Right ventricle myocardium inferior (tissue), 1 donor: ENCODE results near the gene VGF. TPM values are rescaled to one million over a fixed set of nuclear protein-coding genes. Genes with fewer than 3 reads are reported as not detected.
"Not testable (repeated sequence)": the region's sequence is repeated elsewhere in the genome, so short reads cannot be mapped to it uniquely, and the experiment has no call there.

ENCODE experiments used
- ATAC-seq: fragments of 200-7000 bp; cut with Tn5 transposase; one replicate; pipeline ENCODE4 v1.9.1; 2020; ENCODE audit warnings: mild to moderate bottlenecking, moderate library complexity
- DNase-seq: peaks from one replicate; pipeline ENCODE4 v3.0.0; 2021; ENCODE audit errors: missing footprints
- intact Hi-C: fragments of 100-400 bp; cut with DNase I; formaldehyde crosslinking; loops from one replicate; pipeline ENCODE4 v1.11.0; 2022
- long read RNA-seq: library from polyadenylated mRNA; unstranded; transcript quantifications from one replicate; pipeline ENCODE4 v2.0.0, GENCODE V29; 2021
- total RNA-seq: library from RNA; stranded (reverse); fragmentation: NEBNext Ultra II Directional; extraction: Animal tissue kit (Norgen Biotek cat#: 25700); gene quantifications from one replicate; pipeline ENCODE4 v1.2.1, GENCODE V29; 2021
- donor health status: DM: no; HTN: yes; CAD: no; lungs with severe emphysema.

VGF gene
- not detected for total RNA-seq
- long read RNA-seq = 0 reads

DNA sequence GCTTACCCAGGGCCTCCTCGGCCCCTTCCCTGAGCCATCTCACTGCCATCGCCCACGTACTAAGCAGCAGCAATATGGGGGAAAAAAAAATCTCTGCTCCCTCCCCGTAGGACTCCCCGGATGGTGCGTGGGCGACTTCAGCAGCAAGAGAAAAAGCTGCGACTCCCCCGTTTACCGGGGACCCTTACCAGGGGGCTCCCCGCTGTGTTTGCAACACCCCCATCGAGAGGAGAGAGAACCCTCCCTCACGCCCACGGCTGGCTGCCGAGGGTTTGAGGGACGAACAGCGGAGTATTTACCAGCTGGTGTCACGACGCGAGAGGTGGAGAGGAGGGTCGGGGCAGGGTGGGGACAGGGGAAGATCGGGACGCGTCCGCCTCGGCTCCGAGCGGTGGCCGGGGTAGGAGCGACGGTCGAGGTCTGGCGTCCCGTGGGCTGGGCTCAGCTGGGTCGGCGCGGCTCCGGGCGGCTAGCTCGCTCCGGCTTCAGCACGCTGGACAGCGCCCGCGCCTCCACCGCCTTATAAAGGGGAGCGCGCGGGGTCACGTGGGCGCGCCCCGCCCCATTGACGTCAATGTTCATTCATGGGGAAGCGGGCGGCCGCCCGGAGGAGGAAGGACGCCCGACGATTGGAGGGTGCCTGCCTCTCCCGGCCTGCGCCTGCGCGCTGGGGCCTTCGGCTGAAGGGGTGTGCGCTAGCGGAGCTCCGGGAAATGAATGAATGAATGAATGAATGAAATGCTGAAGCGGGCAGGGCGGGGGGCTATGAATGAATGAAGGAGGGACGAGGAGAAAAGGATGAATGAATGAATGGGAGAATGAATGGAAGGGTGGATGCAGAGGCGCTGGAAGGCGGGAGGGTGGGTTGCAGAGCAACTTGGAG lies at the start of gene VGF:
VGF (minus strand) TSS at position 495 of the 883 bp plus-strand sequence. CDS start 726 bp downstream, outside the sequence.
- ATAC-seq = peak; percentile 91
- peak; percentile 96 for DNase-seq
- intact Hi-C loops = no loop called here

DNA sequence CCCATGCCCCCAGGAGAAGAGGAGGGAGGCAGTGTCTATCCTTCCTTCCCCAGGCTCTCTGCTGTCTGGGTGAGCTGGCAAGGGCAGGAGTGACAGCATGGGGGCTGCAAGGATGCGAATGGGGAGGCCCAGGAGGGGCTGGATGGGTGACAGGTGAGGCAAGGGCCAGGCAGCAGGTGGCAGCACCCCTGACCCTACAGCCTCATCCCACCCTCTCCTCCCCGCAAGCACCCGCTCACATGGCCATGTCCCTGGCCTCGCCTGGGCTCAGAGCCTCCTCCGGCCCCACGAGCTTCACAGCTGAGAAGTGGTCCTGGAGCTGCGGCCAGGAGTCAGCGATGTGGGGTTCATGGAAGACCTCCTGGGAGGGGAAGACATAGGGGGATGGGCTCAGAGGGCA lies 46.6 kb upstream of the VGF start:
- no peak for ATAC-seq
- DNase-seq = no peak
- intact Hi-C loops = no loop called here

DNA sequence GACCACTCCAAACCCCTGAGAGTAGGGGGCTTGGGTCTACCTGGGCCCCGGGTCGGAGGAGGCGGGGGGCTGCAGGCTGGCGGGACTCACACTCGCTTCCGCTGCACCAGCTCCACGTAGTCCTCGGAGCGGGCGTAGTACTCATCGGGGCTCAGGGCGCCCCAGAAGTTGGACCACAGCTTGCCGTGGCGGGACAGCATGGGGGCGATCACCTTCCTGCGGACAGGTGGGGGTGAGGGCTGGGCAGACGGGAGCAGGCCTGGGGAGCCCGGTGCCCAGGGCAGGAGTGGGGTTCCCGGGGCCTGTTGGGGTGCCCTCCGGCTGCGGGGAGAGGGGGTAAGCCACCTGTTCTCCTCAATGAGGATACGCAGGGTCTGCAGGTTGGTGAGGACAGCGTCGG lies 46.1 kb upstream of the VGF start:
- ATAC-seq (no peak), DNase-seq (no peak)
- intact Hi-C loops = no loop called here

DNA sequence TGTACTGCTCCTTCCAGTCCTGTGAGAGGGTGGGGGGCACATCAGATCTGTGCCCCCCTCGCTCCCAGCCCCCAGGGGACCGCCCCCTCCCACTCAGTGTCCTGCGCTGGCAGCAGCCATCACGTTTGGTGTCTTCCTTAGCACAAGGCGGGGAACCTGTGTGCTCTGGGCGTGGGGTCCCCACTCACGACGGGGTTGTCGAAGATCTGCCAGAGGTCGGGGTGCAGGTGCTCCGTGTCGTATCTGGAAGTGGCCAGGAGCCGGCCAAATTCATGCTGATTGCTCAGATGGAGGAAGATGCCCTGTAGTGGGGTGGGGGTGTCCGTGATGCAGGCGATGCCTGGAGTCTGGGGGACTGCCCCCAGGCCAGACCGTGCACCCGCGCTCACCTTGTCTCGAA lies 44.8 kb upstream of the VGF start:
- no peak for ATAC-seq
- intact Hi-C loops = no loop called here
- DNase-seq = no peak

DNA sequence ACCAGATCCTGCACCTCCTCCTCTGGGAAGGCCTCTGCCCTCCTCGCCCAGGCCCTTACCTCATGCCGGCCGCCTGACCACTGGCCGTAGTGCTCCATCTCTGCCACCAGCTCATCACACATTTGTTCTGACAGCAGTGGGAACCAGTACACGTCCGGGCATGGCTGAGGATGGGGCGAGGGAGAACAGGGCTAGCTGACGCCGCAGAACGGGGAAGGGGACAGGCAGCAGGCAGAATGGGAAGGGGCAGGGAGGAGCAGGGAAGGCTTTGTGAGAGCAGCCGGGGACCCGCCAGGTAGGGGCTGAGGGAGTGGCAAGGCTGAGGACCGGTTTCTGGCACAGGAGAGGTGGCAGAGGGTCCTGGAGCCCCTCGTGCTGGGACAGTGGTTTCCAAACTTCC lies 43.4 kb upstream of the VGF start:
- intact Hi-C loops = no loop called here
- DNase-seq (no peak), ATAC-seq (no peak)

DNA sequence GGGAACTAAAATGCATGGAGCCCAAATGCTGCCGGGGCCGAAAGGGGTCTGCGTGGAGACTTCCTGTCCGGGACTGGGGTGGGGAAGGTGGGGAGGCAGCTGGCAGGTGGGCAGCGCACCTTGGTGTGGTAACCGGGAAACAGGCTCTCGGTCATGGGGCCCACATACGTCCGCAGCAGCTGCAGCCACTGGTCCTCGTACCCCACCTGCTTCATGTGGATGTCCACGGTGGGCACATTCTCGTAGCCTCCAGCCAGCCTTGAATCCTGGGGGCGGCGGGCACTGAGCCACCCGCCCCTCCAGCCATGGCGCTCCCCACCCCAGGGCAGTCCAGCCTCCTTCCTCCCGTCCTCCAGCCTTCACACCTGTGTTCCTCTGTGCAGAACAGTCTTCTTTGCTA lies 42.1 kb upstream of the VGF start:
- DNase-seq = no peak
- intact Hi-C loops = no loop called here
- ATAC-seq = no peak

DNA sequence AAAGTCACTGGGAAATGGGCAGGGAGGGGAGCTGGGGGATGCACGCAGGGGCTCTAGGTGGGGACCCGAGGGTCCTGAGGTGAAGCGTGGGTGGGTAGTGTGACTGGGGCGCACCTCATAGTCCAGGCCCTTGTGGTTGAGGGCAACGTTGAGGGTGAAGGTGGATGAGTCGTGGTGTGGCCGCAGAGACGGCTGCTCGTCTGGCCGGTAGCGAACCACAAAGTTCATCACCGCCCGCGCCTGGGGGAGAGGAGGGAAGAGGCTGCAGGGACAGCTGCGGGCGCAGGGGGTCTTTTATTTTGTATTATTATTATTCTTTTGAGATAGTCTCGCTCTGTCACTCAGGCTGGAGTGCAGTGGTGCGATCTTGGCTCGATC lies 41.3 kb upstream of the VGF start:
- ATAC-seq (no peak), DNase-seq (no peak)
- intact Hi-C loops = no loop called here

DNA sequence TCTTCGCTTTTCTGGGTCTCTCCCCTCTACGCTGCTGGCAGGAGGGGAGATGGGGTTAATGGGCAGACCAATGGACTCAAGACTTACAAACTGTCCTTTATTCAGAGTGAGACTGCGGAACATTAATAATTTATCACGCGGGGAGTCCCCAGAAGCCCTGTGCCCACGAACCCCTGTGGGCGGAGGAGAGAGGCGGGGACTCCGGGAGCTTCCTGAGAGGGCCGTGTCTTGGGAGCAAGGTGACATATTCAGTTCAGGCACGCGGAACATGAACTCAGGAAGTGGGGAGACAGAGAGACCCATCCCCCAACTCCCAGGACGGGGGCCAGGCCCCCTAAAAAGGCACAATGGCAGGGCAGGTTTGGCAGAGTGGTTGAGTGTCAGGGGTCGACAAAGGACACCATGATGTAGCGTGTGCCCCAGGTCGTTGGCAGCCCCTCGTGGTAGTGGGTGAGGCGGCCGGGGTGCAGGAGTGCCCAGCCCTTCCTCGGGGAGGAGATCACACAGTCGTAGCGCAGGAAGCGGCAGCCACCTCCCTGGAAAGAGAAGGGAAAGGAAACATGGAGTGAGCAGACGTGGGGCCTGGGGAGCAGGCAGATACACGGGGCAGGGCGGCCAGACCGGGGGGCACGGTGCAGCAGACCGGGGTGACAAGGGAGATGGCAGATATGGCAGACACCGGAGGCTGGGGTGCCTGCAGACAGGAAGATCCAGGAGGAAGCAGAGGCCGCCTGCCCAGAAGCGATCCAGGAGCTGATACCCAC lies 40.7 kb upstream of the VGF start:
- no peak for DNase-seq
- intact Hi-C loops = no loop called here
- ATAC-seq = no peak

DNA sequence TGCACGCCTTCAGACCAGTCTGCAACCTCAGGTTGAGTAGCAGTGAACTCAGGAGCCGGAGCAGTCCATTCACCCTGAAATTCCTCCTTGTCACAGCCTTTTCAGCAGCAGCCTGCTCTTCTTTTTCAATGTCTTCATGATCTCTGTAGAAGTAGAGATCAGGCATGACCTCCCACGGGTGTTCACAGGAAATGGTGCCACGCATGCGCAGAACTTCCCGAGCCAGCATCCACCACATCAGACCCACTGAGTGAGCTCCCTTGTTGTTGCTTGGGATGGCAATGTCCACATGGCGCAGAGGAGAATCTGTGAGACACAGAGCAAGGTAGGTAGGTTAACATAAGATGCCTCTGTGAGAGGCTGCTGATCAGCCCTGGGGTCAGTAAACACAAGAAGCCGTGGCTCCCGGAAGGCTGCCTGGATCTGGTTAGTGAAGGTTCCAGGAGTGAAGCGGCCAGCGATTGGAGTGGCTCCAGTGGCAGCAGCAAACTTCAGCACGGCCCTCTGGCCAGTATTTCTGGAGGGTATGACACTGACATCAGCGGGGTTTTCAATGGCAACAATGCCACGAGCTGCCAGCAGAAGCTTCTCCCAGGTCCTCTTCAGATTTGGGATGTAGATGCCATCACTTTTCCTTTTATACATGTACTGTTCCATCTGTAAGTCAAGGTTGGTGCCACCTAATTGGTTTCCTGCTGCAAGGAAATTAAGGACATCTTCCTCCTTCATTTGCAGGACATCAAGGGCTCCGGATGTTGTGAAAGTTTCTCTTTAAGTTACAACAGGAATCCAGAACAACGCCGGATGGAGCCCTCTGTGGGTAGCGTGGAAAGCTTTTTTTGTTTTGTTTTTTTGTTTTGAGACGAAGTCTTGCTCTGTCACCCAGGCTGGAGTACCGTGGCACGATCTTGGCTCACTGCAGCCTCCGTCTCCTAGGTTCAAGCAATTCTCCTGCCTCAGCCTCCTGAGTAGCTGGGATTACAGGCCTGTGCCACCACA lies 38.7 kb upstream of the VGF start:
- DNase-seq, intact Hi-C loops, ATAC-seq: not testable (repeated sequence)

DNA sequence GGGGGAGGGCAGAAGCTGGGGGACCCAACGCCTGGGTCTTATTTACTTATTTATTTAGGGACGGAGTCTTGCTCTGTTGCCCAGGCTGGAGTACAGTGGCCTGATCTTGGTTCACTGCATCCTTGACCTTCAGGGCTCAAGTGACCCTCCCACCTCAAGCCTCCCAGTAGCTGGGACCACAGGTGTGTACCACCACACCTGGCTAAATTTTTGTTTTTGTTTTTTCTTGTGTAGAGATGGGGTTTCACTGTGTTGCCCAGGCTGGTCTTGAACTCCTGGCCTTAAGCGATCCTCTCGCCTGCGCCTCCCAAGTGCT lies 37.2 kb upstream of the VGF start:
- DNase-seq (no peak), ATAC-seq (no peak)
- intact Hi-C loops = no loop called here

DNA sequence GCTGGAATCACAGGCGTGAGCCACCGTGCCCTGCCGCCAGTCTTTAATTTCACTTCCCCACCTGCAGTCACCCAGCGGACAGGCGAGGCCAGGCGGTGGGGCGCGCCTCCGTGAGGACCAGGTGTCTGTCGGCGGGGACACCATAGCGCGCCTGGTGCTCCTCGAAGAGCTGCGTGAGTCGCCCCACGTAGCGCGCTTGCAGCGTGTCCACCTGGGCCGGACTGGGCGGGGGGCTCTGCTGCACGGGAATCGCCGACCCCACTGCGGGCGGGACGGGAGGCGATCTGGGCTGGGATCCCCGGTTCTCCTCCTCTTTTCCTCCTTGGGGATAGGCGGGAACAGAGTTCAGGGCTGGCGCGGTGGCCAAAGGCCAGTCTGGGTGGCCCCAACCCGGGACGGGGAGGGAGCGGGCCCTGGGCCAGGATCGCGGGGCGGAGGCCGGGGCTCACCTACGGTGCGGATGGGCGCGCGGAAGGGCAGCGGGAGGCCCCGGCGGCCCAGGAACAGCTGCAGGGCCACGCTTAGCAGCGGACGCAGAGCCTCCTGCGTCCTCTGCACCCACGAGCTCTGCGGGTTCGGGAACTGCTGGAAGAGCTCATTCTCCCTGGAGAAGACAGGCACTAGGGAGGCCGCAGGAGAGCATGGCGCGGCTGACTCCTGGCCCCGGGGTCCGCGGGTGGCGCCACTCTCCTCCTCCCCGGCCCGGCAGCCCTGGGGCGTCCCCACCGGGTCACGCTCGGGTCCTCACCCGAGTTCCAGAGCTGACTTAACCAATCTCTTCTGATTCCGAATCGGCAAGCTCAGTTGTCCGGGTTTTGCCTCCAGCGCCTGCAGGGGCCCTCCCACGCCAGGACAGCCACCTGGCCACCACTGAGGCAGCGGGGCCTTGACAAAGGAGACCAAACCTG lies 36.6 kb upstream of the VGF start:
- DNase-seq (no peak), ATAC-seq (peak; percentile 24)
- intact Hi-C loops = no loop called here

DNA sequence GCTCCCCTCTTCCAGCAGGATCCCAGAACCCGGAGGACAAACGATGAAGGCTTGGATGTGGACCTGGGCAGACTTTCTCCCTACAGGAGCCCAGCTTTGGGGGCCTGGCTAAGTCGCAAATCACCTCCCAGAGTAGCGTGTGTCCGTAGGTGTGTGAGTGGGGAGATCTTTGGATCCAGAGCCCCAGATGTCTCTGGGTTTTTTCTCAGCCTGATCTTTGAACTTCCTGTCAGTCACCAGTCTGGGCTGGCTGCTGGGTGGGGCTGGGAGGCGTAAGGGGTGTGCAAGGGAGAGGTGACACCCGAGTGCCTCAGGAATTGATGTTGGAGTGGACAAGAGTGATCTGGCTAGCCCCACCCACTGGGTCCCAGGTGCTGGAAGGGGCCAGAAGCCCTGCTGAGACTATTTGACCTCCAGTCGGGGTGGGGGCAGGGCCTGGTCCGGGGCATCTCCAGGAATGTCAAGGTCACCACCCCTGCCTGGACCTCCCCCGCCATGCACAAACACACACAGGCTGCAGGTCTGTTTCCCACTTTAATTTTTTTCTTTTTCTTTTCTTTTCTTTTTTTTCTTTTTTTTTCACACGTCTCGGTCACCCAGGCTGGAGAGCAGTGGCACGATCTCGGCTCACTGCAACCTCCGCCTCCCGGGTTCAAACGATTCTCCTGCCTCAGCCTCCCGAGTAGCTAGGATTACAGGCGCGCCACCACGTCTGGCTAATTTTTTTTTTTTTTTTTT lies 35.7 kb upstream of the VGF start, which contains the start of gene MOGAT3:
MOGAT3 (minus strand) TSS at position 175 of the 738 bp plus-strand sequence. CDS start 182 bp downstream, outside the sequence.
- ATAC-seq (no peak), DNase-seq (no peak)
- intact Hi-C loops = no loop called here

DNA sequence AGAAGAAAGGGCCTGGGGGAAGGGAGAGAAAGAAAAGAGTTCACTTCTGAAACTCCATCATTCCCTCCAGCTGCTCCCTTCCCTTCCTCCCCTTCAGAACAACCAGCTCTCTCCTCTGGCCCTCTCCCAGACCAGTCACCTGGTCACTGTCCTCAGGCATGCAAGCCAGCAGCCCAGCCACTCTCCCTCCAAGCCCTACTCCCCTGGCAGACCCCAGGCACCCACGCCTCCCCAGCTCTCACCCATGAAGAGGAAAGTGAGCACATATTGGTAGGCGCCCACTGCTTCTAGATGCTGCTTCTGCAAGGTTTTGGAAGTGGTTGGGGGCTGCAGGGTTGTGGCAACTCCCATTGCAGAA lies 35.1 kb upstream of the VGF start:
- no peak for ATAC-seq
- DNase-seq = no peak
- intact Hi-C loops = no loop called here

DNA sequence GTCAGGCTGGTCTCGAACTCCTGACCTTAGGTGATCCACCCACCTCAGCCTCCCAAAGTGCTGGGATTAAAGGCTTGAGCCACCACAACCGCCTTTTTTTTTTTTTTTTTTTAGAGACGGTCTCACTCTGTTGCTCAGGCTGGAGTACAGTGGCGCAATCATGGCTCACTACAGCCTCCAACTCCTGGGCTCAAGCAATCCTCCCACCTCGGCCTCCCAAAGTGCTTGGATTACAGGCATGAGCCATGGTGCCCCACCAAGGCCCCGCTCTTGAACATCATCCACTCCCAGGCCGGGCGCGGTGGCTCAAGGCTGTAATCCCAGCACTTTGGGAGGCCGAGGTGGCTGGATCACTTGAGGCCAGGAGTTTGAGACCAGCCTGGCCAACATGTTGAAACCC lies 34.2 kb upstream of the VGF start:
- DNase-seq, ATAC-seq, intact Hi-C loops: not testable (repeated sequence)

DNA sequence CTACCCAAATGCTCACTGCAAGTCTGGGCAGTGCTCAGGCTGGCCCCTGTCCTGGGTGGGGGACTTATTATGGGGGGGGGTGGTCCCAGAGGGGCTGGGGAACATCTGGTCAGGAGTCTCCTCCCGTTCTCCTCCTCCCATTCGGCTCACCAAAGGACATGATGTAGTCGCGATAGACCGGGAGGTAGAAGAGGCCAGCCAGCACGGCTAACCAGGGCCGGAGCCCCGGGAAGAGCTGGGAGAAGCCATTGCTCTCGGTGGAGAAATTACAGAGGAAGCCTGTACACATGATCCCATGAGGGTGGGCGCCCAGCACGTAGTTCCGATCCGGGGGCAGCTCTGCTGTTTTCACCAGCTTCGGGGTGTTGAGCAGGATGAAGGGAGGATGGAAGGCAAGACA lies 33.1 kb upstream of the VGF start:
- no peak for ATAC-seq
- no peak for DNase-seq
- intact Hi-C loops = no loop called here

DNA sequence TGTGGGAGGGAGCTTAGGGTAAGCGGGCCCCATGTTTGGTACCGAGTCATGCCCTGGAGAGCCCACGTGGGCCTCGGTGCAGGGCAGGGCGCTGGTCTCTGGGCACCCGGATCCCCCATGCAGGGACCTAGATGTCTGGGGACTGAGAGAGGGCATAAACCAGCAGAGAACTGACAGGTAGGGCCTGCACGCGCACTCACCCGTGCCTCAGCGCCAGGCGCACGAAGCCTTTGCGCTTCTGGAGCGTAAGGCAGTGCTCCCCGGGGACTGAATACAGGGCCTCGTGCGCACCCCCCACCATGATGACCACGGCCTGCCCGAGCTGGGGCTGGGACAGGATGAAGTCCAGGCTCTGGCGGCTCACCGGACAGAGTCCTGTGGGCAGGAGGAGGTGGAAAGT lies 32.6 kb upstream of the VGF start:
- DNase-seq = no peak
- intact Hi-C loops = no loop called here
- no peak for ATAC-seq

DNA sequence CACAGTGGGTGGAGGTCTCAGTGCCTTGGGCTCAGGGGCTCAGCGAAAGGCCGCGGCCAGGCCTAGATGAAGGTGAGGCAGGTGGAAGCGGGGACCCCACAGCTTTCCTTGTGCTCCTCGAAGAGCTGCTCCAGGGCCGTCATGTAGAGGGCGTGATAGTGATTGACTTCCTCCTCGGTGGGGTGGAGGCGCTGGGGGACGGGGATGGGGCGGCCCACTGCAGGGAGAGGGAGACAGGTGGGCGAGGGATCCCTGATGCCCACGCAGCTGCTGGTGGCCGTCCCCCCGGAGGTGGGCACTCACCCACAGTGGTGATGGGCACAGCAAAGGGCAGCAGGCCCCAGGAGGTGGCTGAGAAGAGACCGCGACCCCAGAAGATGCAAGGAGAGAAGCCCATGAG lies 30.5 kb upstream of the VGF start:
- DNase-seq = no peak
- intact Hi-C loops = no loop called here
- ATAC-seq = no peak

DNA sequence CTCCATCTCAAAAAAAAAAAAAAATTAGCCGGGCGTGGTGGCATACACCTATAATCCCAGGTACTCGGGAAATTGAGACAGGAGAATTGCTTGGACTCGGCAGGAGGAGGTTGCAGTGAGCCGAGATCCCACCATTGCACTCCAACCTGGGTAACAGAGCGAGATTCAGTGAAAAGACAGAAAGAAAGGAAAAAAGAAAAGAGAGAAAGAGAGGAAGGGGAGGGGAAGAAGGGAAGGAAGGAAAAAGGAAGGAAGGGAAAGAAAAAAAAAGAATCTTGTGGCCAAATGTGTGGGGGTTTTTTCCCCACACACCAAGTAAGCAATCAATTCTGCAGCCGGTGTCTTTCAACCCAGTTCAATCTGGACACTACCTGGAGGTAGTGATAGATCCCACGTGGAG lies 23.7 kb upstream of the VGF start:
- intact Hi-C loops = no loop called here
- ATAC-seq (no peak), DNase-seq (no peak)
